ENCODE data around the gene SLC35G6.

GRCh38 chr17:7440113-7440833, 41.0 kb upstream of the SLC35G6 start:
- TF ChIP-seq, protein P1, sequence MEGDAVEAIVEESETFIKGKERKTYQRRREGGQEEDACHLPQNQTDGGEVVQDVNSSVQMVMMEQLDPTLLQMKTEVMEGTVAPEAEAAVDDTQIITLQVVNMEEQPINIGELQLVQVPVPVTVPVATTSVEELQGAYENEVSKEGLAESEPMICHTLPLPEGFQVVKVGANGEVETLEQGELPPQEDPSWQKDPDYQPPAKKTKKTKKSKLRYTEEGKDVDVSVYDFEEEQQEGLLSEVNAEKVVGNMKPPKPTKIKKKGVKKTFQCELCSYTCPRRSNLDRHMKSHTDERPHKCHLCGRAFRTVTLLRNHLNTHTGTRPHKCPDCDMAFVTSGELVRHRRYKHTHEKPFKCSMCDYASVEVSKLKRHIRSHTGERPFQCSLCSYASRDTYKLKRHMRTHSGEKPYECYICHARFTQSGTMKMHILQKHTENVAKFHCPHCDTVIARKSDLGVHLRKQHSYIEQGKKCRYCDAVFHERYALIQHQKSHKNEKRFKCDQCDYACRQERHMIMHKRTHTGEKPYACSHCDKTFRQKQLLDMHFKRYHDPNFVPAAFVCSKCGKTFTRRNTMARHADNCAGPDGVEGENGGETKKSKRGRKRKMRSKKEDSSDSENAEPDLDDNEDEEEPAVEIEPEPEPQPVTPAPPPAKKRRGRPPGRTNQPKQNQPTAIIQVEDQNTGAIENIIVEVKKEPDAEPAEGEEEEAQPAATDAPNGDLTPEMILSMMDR (IDR thresholded peaks at IDR 0.05; ENCODE audit: borderline replicate concordance, extremely low read depth, low read length, poor library complexity, severe bottlenecking): no peak
- no peak for TF ChIP-seq EZH2 (IDR thresholded peaks at IDR 0.05; ENCODE audit: borderline replicate concordance, low read depth, low read length, severe bottlenecking)
